Osteoblast (primary cell): ENCODE measurements around the gene HDAC6. TPM values are rescaled to one million over a fixed set of nuclear protein-coding genes. Genes with fewer than 3 reads are reported as not detected.

Experiments
- DNase-seq: peaks from one replicate; pipeline ENCODE4 v3.0.0; 2011; ENCODE audit warnings: low spot score, mixed read lengths; ENCODE audit not compliant: insufficient read length; ENCODE audit errors: missing footprints
- H2AFZ ChIP-seq: 2 replicates; pipeline ENCODE4 v1.6.0; 2011; ENCODE audit warnings: mild to moderate bottlenecking, low read length
- H3K27ac ChIP-seq: 2 replicates; pipeline ENCODE4 v1.5.1; 2011; ENCODE audit warnings: mild to moderate bottlenecking, low read depth, low read length, moderate library complexity
- H3K27me3 ChIP-seq: 2 replicates; pipeline ENCODE4 v1.6.0; 2012; ENCODE audit warnings: mild to moderate bottlenecking, control low read depth, inconsistent platforms, low read length, moderate library complexity; ENCODE audit not compliant: insufficient read depth
- H3K36me3 ChIP-seq: 2 replicates; pipeline ENCODE4 v1.5.1; 2011; ENCODE audit warnings: mild to moderate bottlenecking, low read length, control low read depth, moderate library complexity; ENCODE audit not compliant: insufficient read depth
- H3K4me1 ChIP-seq: 2 replicates; pipeline ENCODE4 v1.5.1; 2011; ENCODE audit warnings: mild to moderate bottlenecking, low read length, control low read depth, moderate library complexity; ENCODE audit not compliant: insufficient read depth
- H3K4me2 ChIP-seq: 2 replicates; pipeline ENCODE4 v1.6.0; 2011; ENCODE audit warnings: mild to moderate bottlenecking, low read length; ENCODE audit not compliant: insufficient read depth
- H3K4me3 ChIP-seq: fragments of 200-600 bp; sonication (generic); 3 replicates; pipeline ENCODE4 v1.5.1; 2012; ENCODE audit warnings: mild to moderate bottlenecking, low read length, inconsistent platforms; ENCODE audit not compliant: insufficient read depth
- H3K79me2 ChIP-seq: 2 replicates; pipeline ENCODE4 v1.6.0; 2012; ENCODE audit warnings: mild to moderate bottlenecking, low read length, control low read depth, inconsistent platforms; ENCODE audit not compliant: insufficient read depth
- H3K9me3 ChIP-seq: 2 replicates; pipeline ENCODE4 v1.5.1; 2011; ENCODE audit warnings: low read depth, low read length, control low read depth
- H4K20me1 ChIP-seq: 2 replicates; pipeline ENCODE4 v1.6.0; 2012; ENCODE audit warnings: mild to moderate bottlenecking, low read length, control low read depth; ENCODE audit not compliant: insufficient read depth
- CTCF ChIP-seq: IDR thresholded peaks from 2 replicates; pipeline ENCODE4 v1.5.1; 2011; ENCODE audit warnings: mild to moderate bottlenecking, low read depth, low read length, moderate library complexity; ENCODE audit errors: extremely low read depth
- total RNA-seq: library from RNA; depleted of rRNA; stranded (reverse); fragments of >200 nt; gene quantifications from 2 replicates; pipeline ENCODE4 v1.2.3, GENCODE V29; 2012

The HDAC6 gene
- total RNA-seq, 1 donor = 30.4 TPM

- peak; percentile 67 for DNase-seq
- no peak for TF ChIP-seq CTCF
- H2AFZ ChIP-seq = no peak overlapping the region
- H3K27ac ChIP-seq = no peak overlapping the region
- H3K36me3 ChIP-seq = no peaks in the 10 kb centered on the region
- no peak overlapping the region for H3K4me3 ChIP-seq
- H4K20me1 ChIP-seq = no peaks in the 10 kb centered on the region
- no peaks in the 10 kb centered on the region for H3K9me3 ChIP-seq
- H3K27me3 ChIP-seq = peaks cover 20% of the 10 kb centered on the region
- H3K4me2 ChIP-seq = no peak overlapping the region
- no peaks in the 10 kb centered on the region for H3K4me1 ChIP-seq
- no peaks in the 10 kb centered on the region for H3K79me2 ChIP-seq
Measured at GRCh38 chrX:48834383-48834709, 32.5 kb downstream of the HDAC6 start.

- Histone ChIP-seq H3K27ac (no peak within 1 kb of the TSS), H3K4me1 (no peaks in the 10 kb centered on the region), H3K36me3 (no peaks in the 10 kb centered on the region), H4K20me1 (no peaks in the 10 kb centered on the region), H3K79me2 (no peaks in the 10 kb centered on the region), H3K4me2 (no peak within 1 kb of the TSS), H3K4me3 (no peak within 1 kb of the TSS), H3K9me3 (no peaks in the 10 kb centered on the region), H3K27me3 (peaks cover 20% of the 10 kb centered on the region), H2AFZ (no peak within 1 kb of the TSS)
- peak; percentile 56 for DNase-seq
- no peak for TF ChIP-seq CTCF
Measured at GRCh38 chrX:48835524-48836329, 33.9 kb downstream of the HDAC6 start, which contains the start of gene PCSK1N. Gene PCSK1N (minus strand): TSS chrX:48835610. CDS start chrX:48835532, 78 bp downstream.

- no peak for DNase-seq
- Histone ChIP-seq H3K9me3 (no peaks in the 10 kb centered on the region), H3K4me1 (no peaks in the 10 kb centered on the region), H3K4me3 (no peak overlapping the region), H4K20me1 (no peaks in the 10 kb centered on the region), H3K36me3 (no peaks in the 10 kb centered on the region), H3K79me2 (no peaks in the 10 kb centered on the region), H3K27ac (no peak overlapping the region), H3K4me2 (no peak overlapping the region), H3K27me3 (peaks cover under 1% of the 10 kb centered on the region), H2AFZ (no peak overlapping the region)
- TF ChIP-seq CTCF = no peak
Measured at GRCh38 chrX:48839686-48840085, 37.8 kb downstream of the HDAC6 start.

GRCh38 chrX:48848847-48849246 is 47.0 kb downstream of the HDAC6 start:
- H3K4me3 ChIP-seq = no peak overlapping the region
- no peaks in the 10 kb centered on the region for H3K27me3 ChIP-seq
- no peak overlapping the region for H2AFZ ChIP-seq
- no peaks in the 10 kb centered on the region for H3K4me1 ChIP-seq
- H3K9me3 ChIP-seq = no peaks in the 10 kb centered on the region
- no peak overlapping the region for H3K27ac ChIP-seq
- TF ChIP-seq CTCF = no peak
- H3K36me3 ChIP-seq = no peaks in the 10 kb centered on the region
- DNase-seq = no peak
- no peaks in the 10 kb centered on the region for H4K20me1 ChIP-seq
- H3K4me2 ChIP-seq = no peak overlapping the region
- no peaks in the 10 kb centered on the region for H3K79me2 ChIP-seq
